DMS79 treated with DMSO at 0.1 percent for 48 hours (cell line): ENCODE measurements around the gene MAFF.
"Not testable (repeated sequence)": the region's sequence is repeated elsewhere in the genome, so short reads cannot be mapped to it uniquely, and the experiment has no call there.

Experiments
- DNase-seq: peaks from one replicate; lab custom pipeline; 2025; lab: John Stamatoyannopoulos, UW

MAFF gene

DNA sequence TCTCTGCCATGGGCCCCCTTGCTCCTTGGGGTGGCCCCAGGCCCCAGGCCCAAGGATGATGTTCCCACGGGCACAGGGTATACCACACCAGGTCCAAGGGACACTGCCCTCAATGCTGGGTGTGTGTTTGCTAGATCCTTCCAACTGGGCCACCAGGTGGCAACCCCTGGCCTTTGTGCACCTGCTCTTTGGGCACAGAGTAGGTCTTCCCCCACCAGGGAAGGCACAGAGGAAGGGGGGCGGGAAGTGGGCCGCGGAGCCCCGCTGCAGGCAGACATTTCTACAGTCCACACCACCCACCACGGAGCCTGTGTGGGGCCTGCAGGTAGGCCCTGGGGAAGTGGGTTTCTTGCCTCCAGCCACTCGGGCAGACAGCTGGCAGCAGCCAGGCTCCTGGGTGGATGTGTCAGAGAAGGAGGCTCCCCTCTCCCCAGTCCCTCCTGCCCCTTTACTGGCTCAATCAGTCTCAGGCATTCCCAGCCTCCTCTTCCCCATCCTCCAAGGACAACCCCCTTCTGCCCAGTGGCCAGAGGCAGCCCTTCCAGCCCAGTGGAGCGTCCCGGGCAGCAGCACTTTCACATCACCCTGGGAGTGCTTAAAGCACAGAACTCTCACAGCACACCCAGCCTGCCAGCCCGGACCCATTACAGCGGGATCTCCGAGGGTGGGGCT is 21.6 kb downstream of the MAFF start:
- no peak for DNase-seq

GRCh38 chr22:38226853-38227649 is 25.3 kb downstream of the MAFF start:
- DNase-seq, result no peak

DNA sequence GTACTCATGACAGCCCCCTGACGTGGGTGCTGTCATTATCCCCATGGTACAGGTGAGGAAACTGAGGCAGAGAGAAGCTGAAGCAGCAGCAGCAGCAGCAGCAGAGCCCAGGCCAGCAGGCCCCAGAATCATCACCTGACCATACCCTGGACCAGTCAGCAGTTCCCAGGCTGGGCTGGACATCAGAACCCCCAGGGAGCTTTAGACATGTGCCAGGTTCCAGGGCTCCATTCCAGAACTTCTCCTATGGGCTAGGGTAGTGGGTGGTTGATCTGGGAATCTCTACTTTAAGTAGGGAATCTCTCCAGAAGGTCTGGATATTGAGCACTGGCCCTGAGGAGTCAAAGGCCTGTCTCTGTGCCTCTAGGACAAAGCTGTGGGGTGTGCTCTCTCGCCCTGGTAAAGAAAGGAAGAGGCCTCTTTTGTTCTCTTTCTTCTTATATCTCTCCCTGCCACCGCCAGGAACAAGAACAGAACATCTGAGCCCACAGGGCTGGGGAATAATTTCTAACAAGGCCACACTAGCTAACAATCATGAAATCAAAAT is 26.6 kb downstream of the MAFF start:
- no peak for DNase-seq

- DNase-seq, result no peak
Observed at GRCh38 chr22:38228873-38229740, 27.3 kb downstream of the MAFF start.

GRCh38 chr22:38230108-38230825 is 28.5 kb downstream of the MAFF start:
- DNase-seq, result no peak

GRCh38 chr22:38230916-38231315 is 29.1 kb downstream of the MAFF start:
- no peak for DNase-seq

GRCh38 chr22:38232196-38232595 is 30.4 kb downstream of the MAFF start:
- DNase-seq, result no peak

DNA sequence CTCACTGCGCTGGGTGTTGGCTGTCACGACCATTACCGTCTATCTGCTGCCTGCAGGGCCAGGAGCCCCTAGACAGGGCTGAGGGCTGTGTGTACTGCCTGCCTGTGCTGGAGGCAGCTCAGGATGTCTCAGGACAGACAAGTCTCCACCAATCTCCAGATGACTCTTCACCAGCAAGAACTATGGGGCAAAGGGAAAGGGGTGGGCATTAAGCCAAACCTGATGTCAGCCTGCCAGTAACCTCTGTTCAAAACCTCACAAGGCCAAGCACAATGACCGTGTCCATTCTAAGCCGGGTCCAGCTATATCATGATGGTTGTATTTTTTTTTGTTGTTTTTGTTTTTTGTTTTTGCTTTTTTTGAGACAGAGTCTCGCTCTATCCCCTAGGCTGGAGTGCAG is 31.6 kb downstream of the MAFF start:
- DNase-seq, result no peak

DNA sequence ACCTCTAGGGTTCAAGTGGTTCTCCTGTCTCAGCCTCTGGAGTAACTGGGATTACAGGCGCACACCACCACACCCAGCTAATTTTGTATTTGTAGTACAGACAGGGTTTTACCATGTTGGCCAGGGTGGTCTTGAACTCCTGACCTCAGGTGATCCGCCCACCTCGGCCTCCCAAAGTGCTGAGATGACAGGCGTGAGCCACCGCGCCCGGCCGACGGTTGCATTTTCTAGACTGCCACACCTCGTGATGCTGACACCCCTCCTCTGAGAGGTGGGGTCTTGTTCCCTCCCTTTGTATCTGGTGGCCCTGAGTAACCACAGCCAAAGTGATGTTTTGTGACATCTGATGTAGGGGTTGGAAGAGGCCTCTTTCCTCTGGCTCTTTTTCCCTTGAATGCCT is 32.1 kb downstream of the MAFF start:
- not testable (repeated sequence) for DNase-seq

GRCh38 chr22:38235240-38235850 is 33.6 kb downstream of the MAFF start:
- DNase-seq, result no peak

GRCh38 chr22:38236786-38237185 is 35.0 kb downstream of the MAFF start:
- no peak for DNase-seq

- DNase-seq, result no peak
Observed at GRCh38 chr22:38238519-38239071, 36.8 kb downstream of the MAFF start.

GRCh38 chr22:38239101-38239761 is 37.4 kb downstream of the MAFF start:
- DNase-seq, result no peak

DNA sequence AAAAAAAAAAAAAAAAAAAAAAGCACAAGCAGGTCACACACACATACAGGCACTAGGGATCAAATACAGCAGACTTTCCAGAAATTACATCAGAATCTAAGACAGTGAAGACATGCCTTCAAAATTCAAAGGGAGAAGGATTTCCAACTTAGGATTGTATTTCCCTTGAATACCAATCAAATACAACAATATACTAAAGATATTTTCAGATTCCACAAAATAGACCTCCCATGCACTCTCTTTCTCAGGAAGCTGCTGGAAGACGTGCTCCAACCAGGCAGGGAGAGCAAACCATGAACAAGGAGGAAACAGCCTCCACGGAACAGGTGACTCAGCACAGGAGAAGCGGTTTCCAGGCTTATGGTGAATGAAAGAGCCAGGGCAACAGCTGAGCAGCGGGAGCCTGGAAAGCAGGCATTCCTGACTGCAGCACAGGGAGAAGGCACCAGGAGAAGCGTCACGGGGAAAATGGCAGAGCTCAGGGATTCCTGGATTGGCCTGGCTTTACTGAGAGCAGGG is 39.0 kb downstream of the MAFF start:
- DNase-seq, result no peak

- DNase-seq, result peak; percentile 77
Observed at GRCh38 chr22:38243007-38243765, 41.4 kb downstream of the MAFF start.

GRCh38 chr22:38244106-38244505 is 42.3 kb downstream of the MAFF start:
- no peak for DNase-seq

GRCh38 chr22:38246046-38246658 is 44.4 kb downstream of the MAFF start:
- no peak for DNase-seq

DNA sequence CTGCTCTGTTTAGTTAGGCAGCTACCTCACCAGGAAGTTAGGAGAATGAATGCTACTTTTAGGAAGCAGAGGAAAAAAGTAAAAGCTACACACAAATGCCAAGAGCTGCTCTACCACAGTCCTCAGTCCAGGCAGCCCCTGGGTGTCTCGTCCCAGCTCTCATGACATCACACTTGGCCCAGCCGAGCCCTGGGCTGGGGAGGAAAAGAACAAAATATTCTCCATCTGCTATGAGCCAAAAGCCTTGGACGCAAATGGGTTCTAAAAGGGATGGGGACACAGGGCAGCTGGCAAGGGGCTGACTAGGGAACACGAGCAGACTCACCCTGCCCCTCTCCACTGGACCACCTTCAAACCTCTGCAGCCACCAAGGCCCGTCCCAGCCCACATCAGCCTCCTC is 44.9 kb downstream of the MAFF start:
- no peak for DNase-seq

GRCh38 chr22:38247713-38248112 is 45.9 kb downstream of the MAFF start:
- DNase-seq, result no peak
